HAP-1 (cell line): ENCODE measurements around the gene SLC35A3.
"Not testable (repeated sequence)": the region's sequence is repeated elsewhere in the genome, so short reads cannot be mapped to it uniquely, and the experiment has no call there.

Experiments
- DNase-seq, 2 experiments: peaks; one replicate each; pipeline ENCODE4 v3.0.0-alpha.2; 2016 to 2020; ENCODE audit warnings: low spot score in 2 of 2
- H3K27me3 ChIP-seq: fragments of 250-450 bp; sonication (Bioruptor Pico); 2 replicates; pipeline ENCODE4 v1.5.1; 2020; ENCODE audit warnings: low read depth, mild to moderate bottlenecking, moderate library complexity
- H3K36me3 ChIP-seq: fragments of 250-450 bp; sonication (Bioruptor Pico); replicated peaks from 2 replicates; pipeline ENCODE4 v1.5.1; 2020; ENCODE audit warnings: mild to moderate bottlenecking
- H3K4me1 ChIP-seq: fragments of 250-450 bp; sonication (Bioruptor Pico); 2 replicates; pipeline ENCODE4 v1.5.1; 2020; ENCODE audit warnings: mild to moderate bottlenecking
- H3K4me3 ChIP-seq: fragments of 250-450 bp; sonication (Bioruptor Pico); 2 replicates; pipeline ENCODE4 v1.5.1; 2020; ENCODE audit warnings: mild to moderate bottlenecking, moderate library complexity
- H3K9me3 ChIP-seq: fragments of 250-450 bp; sonication (Bioruptor Pico); 2 replicates; pipeline ENCODE4 v1.5.1; 2020; ENCODE audit warnings: mild to moderate bottlenecking, moderate library complexity
- in situ Hi-C: fragments of 300-500 bp; cut with MboI; formaldehyde crosslinking; loops from 3 replicates; pipeline ENCODE4 v1.14.3; 2020; ENCODE audit warnings: low sequenced_read_pairs, inconsistent platforms, mixed read lengths

SLC35A3 gene

GRCh38 chr1:99969729-99970621 lies at the start of gene SLC35A3:
SLC35A3 (plus strand) TSS chr1:99969996; CDS start chr1:99993555, 23,559 bp downstream.
- peaks cover 6% of the 10 kb centered on the region; the same call in 1 of the 2 replicates for H3K36me3 ChIP-seq
- in situ Hi-C loops: no loop called here
- peak within 1 kb of the TSS; percentile 82 for H3K4me3 ChIP-seq
- H3K27me3 ChIP-seq: no peaks in the 10 kb centered on the region
- DNase-seq: peak; percentile 67 to 90
- H3K4me1 ChIP-seq: peaks cover 26% of the 10 kb centered on the region
- H3K9me3 ChIP-seq: no peaks in the 10 kb centered on the region

GRCh38 chr1:99934801-99935200 lies 35.0 kb upstream of the SLC35A3 start:
- in situ Hi-C loops: no loop called here
- H3K9me3 ChIP-seq: no peaks in the 10 kb centered on the region
- H3K4me3 ChIP-seq: no peak overlapping the region
- H3K27me3 ChIP-seq: no peaks in the 10 kb centered on the region
- no peaks in the 10 kb centered on the region for H3K36me3 ChIP-seq
- DNase-seq: no peak
- H3K4me1 ChIP-seq: no peaks in the 10 kb centered on the region

- H3K27me3 ChIP-seq: no peaks in the 10 kb centered on the region
- in situ Hi-C loops: no loop called here
- H3K4me1 ChIP-seq: no peaks in the 10 kb centered on the region
- no peak overlapping the region for H3K4me3 ChIP-seq
- H3K36me3 ChIP-seq: no peaks in the 10 kb centered on the region
- no peaks in the 10 kb centered on the region for H3K9me3 ChIP-seq
- DNase-seq: no peak
Measured at GRCh38 chr1:99935534-99935933, 34.3 kb upstream of the SLC35A3 start.

GRCh38 chr1:99936071-99936470 lies 33.7 kb upstream of the SLC35A3 start:
- no peak overlapping the region for H3K4me3 ChIP-seq
- H3K27me3 ChIP-seq: no peaks in the 10 kb centered on the region
- in situ Hi-C loops: no loop called here
- no peak for DNase-seq
- H3K4me1 ChIP-seq: no peaks in the 10 kb centered on the region
- no peaks in the 10 kb centered on the region for H3K9me3 ChIP-seq
- H3K36me3 ChIP-seq: no peaks in the 10 kb centered on the region

GRCh38 chr1:99942723-99943122 lies 27.1 kb upstream of the SLC35A3 start:
- in situ Hi-C loops: no loop called here
- no peaks in the 10 kb centered on the region for H3K9me3 ChIP-seq
- no peaks in the 10 kb centered on the region for H3K27me3 ChIP-seq
- H3K4me3 ChIP-seq: no peak overlapping the region
- no peaks in the 10 kb centered on the region for H3K36me3 ChIP-seq
- H3K4me1 ChIP-seq: peaks cover 6% of the 10 kb centered on the region
- no peak for DNase-seq

GRCh38 chr1:99943223-99943794 lies 26.5 kb upstream of the SLC35A3 start:
- Histone ChIP-seq H3K36me3 (no peaks in the 10 kb centered on the region), H3K27me3 (no peaks in the 10 kb centered on the region), H3K9me3 (no peaks in the 10 kb centered on the region), H3K4me1 (peaks cover 6% of the 10 kb centered on the region), H3K4me3 (no peak overlapping the region)
- DNase-seq: peak in 1 of 2 experiments; percentile 45
- in situ Hi-C loops: no loop called here

- H3K9me3 ChIP-seq: no peaks in the 10 kb centered on the region
- H3K4me1 ChIP-seq: peaks cover 6% of the 10 kb centered on the region
- in situ Hi-C loops: no loop called here
- H3K4me3 ChIP-seq: no peak overlapping the region
- no peaks in the 10 kb centered on the region for H3K36me3 ChIP-seq
- H3K27me3 ChIP-seq: no peaks in the 10 kb centered on the region
- DNase-seq: no peak
Measured at GRCh38 chr1:99944192-99944591, 25.6 kb upstream of the SLC35A3 start.

GRCh38 chr1:99945174-99945573 lies 24.6 kb upstream of the SLC35A3 start:
- no peak for DNase-seq
- in situ Hi-C loops: no loop called here
- H3K4me3 ChIP-seq: no peak overlapping the region
- H3K4me1 ChIP-seq: peaks cover 6% of the 10 kb centered on the region
- H3K9me3 ChIP-seq: no peaks in the 10 kb centered on the region
- H3K27me3 ChIP-seq: no peaks in the 10 kb centered on the region
- no peaks in the 10 kb centered on the region for H3K36me3 ChIP-seq

- in situ Hi-C loops: no loop called here
- no peak for DNase-seq
- H3K36me3 ChIP-seq: no peaks in the 10 kb centered on the region
- H3K4me1 ChIP-seq: no peaks in the 10 kb centered on the region
- H3K27me3 ChIP-seq: no peaks in the 10 kb centered on the region
- no peaks in the 10 kb centered on the region for H3K9me3 ChIP-seq
- no peak overlapping the region for H3K4me3 ChIP-seq
Measured at GRCh38 chr1:99950486-99950885, 19.3 kb upstream of the SLC35A3 start.

- in situ Hi-C loops: no loop called here
- peaks cover 10% of the 10 kb centered on the region for H3K4me1 ChIP-seq
- H3K36me3 ChIP-seq: no peaks in the 10 kb centered on the region
- no peaks in the 10 kb centered on the region for H3K27me3 ChIP-seq
- no peak overlapping the region for H3K4me3 ChIP-seq
- no peaks in the 10 kb centered on the region for H3K9me3 ChIP-seq
- DNase-seq: no peak
Measured at GRCh38 chr1:99952522-99952921, 17.3 kb upstream of the SLC35A3 start.

- Histone ChIP-seq H3K9me3 (no peaks in the 10 kb centered on the region), H3K4me1 (peaks cover 10% of the 10 kb centered on the region), H3K4me3 (no peak overlapping the region), H3K27me3 (no peaks in the 10 kb centered on the region), H3K36me3 (no peaks in the 10 kb centered on the region)
- in situ Hi-C loops: no loop called here
- DNase-seq: no peak
Measured at GRCh38 chr1:99955375-99955774, 14.4 kb upstream of the SLC35A3 start.

GRCh38 chr1:99956755-99957154 lies 13.0 kb upstream of the SLC35A3 start:
- Histone ChIP-seq H3K4me3 (no peak overlapping the region), H3K4me1 (peaks cover 10% of the 10 kb centered on the region), H3K36me3 (no peaks in the 10 kb centered on the region), H3K27me3 (no peaks in the 10 kb centered on the region), H3K9me3 (no peaks in the 10 kb centered on the region)
- in situ Hi-C loops: no loop called here
- peak in 1 of 2 experiments; percentile 58 for DNase-seq

GRCh38 chr1:99957818-99958217 lies 12.0 kb upstream of the SLC35A3 start:
- DNase-seq: no peak
- H3K4me3 ChIP-seq: no peak overlapping the region
- in situ Hi-C loops: no loop called here
- peaks cover 10% of the 10 kb centered on the region for H3K4me1 ChIP-seq
- H3K27me3 ChIP-seq: no peaks in the 10 kb centered on the region
- no peaks in the 10 kb centered on the region for H3K9me3 ChIP-seq
- no peaks in the 10 kb centered on the region for H3K36me3 ChIP-seq

GRCh38 chr1:99959189-99959705 lies 10.5 kb upstream of the SLC35A3 start:
- H3K27me3 ChIP-seq, H3K9me3 ChIP-seq, H3K36me3 ChIP-seq, in situ Hi-C loops, DNase-seq, H3K4me3 ChIP-seq: not testable (repeated sequence)
- H3K4me1 ChIP-seq: peaks cover 10% of the 10 kb centered on the region
